Kidney tubule cell (primary cell): ENCODE data around the gene MTG1.
"Not testable (repeated sequence)": the region's sequence is repeated elsewhere in the genome, so short reads cannot be mapped to it uniquely, and the experiment has no call there.

ENCODE experiments used
- DNase-seq: peaks from one replicate; pipeline ENCODE4 v3.0.0-alpha.2; 2018; ENCODE audit warnings: low spot score

Gene MTG1

DNA sequence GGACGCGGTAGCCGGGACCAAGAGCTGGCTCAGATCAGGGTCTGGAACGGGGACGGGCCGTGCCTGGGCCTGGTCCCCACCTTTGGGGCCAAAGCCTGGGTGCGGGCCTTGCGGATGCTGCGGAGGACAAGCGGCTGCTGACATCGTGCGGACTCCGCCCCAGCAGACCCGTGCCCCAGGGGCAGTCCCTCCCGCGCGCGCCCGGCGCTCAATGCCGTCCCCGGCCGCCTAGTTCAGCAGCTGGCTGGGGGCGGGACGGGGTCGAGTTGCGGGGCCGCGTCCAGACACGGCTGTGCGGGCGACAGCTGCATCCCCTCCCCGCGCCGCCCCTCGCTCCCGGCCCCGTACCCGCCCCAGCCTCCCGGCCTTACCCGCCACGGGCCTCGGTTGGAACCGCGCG is 30.1 kb downstream of the MTG1 start:
- not testable (repeated sequence) for DNase-seq

DNA sequence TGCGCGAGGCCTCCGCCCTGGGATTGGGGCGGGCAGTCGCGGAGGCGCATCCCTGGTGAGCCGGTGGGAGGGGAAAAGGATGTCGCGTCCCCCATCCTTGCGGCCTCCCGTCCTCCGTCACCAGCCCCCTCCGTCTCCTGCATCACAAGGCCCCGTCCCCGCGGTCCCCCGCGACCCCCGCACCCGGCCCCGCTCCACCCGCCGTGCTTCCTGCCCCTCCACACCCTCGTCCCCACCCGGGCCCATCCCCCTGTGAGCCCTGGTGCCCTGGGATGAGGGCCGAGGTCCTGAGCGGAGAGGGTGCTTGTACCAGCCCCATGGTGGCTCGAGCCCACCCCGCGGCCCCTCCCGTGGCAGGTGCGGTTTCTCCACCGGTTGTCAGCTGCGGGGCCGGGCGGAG is 30.6 kb downstream of the MTG1 start, which contains the start of gene SPRN:
Gene SPRN (minus strand): TSS at position 25 of the 400 bp plus-strand sequence. CDS start 944 bp downstream, outside the sequence.
- DNase-seq: not testable (repeated sequence)

DNA sequence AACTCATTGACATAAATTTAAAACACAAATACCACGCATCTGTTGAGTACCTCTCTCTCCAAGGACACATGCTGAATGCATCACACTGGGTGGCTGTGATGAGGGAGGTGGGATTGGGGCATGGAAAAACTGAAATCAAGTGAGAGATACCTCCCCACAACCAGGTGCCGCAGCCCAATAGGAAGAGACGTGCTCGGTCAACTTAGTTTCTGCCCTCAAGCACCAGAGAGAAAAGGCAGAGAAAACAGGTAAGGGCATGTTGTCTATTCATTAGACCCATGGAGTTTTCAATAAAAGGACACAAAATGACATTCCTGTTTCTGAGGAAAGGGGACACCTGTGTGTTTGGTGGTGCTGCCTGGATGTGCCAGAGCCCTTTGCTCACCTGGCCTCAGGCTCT is 35.6 kb downstream of the MTG1 start:
- DNase-seq: not testable (repeated sequence)

DNA sequence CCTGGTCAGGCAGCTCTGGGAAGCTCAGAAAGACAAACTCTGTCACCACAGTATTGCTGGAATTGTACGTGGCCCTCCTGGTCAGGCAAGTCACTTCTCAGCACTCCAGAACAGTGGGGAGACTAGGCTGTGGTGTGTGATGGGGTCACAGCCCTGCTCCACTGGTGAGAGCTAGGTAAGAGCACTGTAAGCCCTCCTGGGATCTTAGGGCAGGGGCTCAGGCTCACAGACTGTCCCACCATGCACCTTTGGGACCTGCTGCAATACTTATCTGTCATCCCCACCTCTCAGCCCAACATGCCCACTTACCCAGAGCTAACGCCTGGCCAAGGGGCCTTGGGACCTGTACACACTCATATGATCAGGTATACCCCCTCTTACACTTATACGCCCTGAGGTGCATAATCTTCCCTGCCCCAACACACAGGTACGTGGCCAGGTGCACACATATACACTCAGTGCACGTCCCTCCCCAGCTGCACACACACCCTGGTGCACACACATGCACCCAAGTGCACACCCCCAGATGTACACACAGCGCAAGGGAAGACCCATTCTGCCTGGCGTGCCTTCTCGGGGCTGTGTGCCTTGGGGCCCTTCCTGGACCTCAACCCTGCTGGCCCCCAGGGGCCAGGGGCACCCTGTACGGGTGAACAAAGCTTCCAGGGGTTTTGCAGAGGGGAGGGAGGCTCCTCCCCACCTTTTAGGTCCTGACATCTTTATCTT is 38.1 kb downstream of the MTG1 start:
- not testable (repeated sequence) for DNase-seq

DNA sequence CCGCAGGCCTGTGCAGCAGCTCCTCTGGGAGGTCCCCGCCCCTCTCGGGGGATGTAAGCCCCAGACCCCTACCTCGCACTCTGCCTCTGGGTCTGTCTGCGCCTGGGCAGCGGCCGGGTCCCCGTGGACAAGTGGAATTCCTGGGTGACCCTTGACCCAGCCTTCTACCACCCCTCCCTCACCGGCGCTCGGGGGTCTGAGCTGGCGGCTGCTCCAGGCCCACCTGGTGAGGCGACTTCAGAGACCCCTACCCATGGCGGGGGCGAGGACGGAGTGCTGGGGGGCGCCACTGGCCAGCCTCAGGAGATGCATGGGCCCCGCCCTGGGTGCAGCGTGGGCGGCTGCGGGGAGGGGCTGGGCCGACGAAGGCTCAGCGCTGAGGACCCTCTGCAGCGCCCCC is 38.8 kb downstream of the MTG1 start:
- DNase-seq: not testable (repeated sequence)

DNA sequence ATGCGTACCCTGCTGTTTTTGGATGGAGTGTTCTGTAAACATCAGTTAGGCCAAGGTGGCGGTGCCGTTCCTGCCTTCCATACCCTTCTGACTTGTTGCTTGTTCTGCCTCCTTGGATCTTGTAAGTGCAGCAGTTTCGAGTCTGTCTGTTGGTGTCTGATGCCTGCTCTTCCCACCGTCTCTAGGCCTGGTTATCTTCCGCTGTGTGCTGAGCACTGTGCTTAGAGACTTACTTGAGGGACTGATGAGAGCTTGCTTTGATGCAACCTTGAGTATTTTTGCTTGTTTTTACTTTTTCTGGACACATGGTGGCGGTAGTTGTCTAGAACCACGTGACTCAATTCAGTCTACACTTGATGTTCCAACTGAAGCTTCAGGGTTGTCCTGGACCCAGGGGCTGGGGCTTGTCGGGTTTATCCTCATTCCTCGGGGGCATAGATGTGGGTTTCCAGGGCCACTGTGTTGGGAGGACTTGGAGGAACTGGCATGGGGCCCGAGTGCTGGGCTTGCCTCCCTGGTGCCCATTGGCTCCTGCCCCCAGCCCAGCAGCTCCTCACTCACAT is 44.8 kb downstream of the MTG1 start:
- peak; percentile 34 for DNase-seq

DNA sequence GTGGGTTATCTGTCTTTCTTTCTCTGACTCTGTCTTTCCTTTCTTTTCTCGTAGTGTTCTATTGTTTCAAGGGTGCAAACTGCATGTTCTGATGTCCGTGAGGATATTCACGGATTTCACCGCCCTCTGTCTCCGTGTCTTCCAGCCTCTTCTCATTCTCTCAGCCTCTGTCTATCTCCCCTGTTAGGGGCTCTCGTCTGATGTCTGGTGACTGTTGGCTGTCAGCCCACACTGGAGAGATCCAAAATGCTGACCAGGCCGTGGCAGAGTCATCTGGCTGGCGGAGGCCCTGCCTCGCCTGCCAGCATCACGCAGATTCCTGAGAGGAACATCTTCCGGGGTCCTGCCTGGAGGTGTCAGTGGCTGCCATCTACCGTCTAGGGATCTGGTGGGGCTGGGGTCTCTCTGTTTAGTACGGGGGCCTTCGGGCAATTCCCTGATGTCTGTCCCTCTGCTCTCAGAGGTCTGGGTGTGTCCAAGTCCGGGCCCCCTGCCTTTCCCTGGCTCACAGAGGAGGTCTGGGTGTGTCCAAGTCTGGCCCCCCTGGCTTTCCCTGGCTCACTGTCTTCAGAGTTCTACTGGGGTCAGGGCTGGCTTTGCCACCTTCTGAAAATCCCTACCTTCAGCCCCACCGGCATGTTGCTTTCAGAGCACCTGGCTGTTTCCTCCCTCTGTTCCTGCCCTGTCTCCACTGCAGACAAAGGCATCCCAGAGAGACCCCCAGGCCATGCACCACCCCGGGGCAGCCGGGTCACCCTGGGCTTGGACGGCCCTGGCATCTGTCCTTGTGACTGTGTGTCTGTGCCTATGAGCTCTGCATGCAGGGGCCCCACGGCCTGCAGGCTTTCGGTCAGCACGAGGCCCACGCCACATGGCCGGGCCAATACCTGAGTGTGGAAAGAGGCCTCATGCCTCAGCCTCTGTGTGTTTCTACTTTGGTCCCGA is 45.8 kb downstream of the MTG1 start:
- no peak for DNase-seq

DNA sequence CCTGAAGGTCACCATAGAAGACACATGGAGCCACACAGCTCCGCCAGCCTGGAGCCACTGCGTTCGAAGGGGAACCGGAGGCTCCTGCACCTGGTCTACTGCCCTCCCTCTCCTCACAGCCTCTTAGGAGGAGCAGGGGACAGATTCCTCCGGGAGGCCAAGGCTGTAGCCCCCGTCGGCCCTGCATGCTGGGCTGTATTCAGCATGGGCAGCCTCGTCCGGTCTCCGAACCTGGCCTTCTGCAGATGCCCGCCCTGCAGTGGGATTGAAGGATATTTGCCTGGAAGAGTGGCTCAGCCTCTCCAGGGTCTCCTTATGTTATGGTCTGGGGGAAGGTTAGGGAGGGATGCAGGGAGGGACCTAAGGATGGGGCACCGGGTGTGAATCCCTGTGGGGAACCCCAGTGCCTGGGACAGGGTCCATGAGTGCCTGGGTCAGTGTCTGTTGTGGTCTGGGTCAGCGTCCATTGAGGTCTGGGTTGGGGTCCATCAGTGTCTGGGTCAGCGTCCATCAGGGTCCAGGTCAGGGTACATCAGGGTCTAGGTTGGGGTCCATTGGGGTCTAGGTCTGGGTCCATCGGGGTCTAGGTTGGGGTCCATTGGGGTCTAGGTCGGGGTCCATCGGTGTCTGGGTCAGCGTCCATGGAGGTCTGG is 46.8 kb downstream of the MTG1 start:
- DNase-seq: no peak

DNA sequence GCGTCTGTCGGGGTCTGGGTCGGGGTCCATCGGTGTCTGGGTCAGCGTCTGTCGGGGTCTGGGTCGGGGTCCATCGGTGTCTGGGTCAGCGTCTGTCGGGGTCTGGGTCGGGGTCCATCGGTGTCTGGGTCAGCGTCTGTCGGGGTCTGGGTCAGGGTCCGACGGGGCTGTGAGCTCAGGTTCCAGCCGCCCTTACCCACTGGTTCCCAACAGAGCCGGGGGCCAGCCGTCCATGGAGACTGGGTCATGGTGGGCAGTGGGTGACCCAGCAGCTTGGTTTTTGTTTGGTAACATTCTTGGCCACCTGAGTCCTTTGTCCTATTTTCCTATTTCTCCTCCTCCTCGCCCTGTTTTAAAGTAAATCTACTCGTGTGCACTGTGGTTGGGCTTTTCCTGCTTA is 47.4 kb downstream of the MTG1 start:
- not testable (repeated sequence) for DNase-seq

DNA sequence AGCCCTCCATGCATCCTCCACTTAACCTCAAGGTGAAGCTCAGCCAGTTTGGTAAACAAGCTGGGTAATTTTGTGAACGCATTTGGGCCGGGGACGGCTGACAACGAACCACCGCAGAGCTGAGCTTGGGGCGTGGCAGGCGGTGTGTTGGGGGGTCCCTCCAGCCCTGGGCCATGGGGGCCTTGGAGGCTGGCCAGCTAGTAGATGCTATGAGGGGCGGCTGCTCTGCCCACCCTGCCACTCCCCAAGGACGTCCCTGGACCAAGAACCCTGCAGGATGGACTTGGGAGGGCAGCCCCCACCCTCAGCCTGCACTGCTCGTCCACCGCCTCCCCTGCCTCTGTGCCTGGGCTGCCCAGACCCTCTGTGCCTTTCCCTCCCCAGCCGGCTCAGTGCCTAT is 47.8 kb downstream of the MTG1 start:
- DNase-seq: no peak

DNA sequence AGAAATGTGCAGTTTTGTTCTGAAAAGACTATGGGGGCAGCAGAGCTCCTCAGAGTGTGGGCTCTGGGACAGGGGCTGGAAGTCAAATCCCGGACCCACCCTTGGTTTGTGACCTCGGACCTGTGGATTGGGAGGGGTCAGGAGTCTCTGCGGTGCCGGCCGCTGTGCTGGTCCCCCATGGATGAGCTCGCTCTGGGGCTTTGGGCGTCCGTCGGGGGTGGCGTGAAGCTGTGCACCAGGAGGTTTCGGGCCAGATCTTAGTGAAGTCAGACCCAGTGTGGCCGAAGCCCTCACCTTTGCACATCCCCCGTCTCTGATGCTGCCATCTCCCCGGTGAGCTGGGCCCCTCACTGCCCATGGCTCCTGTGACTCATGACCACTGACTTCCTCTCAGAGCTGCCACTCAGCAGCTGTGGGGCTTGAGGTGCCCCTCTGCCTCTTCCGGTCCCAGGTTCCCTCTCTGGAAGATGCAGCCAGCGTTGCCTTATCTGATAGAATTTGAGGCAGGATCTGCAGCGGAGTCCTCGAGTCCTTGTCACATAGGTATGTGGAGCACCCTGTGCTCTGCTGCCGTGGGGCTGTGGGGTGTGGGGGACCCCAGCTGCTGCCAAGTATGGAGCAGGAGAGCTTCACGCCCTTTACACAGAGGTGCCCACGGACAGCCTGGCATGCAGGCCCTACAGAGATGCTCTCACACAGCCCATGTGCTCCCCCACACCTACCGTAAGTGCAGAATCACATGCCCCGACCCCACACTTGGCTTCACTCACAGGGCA is 48.4 kb downstream of the MTG1 start:
- no peak for DNase-seq

DNA sequence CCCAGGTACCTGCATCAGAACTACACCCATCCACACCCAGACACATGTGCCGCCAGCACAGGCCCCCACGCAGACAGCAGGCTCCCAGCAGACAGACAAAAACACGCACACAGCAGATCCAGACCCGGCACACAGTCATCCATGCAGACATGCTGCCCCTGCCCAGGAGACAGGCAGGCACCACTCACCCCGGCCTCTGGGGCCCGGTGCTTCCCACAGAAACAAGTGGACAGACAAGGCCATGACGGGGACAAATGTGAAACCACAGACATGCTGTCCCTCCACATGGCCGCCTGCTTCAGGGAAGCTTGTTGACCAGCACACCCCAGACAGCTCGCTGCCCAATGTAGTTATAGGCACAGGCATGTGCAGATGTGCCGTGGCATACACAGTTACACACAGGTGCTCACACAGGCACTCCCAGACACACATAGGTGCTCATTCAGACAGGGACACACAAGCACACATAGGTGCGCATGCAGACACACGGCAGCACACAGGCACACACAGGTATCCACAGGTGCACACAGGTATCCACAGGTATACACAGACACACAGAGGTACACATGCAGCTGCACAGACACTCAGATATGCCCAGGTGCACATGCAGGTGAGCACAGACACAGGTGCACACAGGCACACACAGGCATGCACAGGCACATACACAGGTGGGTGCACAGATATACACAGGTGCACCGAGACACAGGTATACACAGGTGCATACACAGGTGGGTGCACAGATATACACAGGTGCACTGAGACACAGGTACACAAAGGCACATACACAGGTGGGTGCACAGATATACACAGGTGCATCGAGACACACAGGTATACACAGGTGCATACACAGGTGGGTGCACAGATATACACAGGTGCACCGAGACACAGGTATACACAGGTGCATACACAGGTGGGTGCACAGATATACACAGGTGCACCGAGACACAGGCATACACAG is 49.3 kb downstream of the MTG1 start:
- DNase-seq: no peak

DNA sequence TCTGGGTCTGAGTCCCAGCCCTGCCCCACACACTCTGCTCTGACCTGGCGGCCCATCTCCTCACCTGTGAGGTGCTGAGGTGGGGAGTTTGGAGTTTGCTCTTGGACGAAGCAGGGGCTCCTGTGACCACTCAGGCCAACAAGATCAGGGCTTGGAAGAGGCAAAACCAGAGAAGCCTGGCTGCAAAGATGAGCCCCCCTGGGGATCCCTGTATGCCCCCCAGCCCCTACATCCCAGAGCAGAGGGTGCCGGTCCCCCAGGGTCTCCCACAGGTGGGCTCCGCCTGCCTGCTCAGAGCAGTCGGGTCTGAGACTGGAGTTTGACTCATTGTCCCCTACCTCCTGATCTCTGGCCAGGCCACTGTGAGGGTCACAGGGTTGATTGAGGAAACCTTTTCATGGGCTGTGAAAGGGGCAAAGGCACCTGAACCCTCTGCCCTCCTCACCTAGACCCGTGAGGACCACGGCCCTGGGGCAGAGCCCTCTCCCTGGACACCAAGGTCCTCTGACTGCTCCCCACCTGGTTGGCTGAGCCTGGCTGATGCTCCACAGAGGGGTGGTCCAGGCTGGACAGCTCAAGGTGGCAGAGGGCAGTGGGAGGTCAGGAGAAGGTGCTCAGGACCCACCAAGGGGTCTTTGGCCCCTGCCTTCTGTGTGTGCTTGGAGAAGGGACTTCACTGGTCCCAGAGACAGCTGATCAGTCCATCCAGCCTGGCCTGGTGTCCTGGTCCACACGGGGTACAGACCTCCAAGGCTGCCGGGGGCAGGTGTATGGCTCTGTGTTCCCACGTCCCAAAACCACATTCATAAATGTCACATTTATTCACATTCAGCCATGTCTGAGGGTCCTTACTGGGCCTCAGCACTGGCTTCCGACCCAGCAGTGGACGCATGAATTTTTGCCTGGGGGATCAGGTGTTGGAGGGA is 50.6 kb downstream of the MTG1 start:
- no peak for DNase-seq

DNA sequence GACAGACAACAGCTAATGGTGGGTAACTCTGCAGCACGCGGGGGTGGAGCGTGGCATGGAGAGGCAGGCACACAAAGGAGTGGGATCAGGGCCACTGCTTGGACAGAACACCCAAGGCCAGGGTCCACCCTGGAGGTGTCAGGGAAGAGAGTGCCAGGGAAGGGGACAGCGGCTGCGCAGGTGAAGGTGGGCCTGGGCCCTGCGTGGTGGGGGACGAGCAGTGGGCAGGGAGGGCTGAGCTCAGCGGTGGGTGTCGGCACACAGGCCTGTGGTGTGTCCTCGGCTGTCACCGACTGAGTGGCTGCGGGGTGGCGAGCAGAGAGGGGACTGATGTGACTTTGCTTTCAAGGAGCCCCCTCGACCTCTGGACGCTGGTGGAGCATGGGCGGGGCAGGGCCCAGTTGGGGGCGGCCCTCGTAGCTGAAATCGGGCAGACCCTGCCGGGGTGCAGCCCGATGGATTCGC is 51.3 kb downstream of the MTG1 start:
- no peak for DNase-seq

DNA sequence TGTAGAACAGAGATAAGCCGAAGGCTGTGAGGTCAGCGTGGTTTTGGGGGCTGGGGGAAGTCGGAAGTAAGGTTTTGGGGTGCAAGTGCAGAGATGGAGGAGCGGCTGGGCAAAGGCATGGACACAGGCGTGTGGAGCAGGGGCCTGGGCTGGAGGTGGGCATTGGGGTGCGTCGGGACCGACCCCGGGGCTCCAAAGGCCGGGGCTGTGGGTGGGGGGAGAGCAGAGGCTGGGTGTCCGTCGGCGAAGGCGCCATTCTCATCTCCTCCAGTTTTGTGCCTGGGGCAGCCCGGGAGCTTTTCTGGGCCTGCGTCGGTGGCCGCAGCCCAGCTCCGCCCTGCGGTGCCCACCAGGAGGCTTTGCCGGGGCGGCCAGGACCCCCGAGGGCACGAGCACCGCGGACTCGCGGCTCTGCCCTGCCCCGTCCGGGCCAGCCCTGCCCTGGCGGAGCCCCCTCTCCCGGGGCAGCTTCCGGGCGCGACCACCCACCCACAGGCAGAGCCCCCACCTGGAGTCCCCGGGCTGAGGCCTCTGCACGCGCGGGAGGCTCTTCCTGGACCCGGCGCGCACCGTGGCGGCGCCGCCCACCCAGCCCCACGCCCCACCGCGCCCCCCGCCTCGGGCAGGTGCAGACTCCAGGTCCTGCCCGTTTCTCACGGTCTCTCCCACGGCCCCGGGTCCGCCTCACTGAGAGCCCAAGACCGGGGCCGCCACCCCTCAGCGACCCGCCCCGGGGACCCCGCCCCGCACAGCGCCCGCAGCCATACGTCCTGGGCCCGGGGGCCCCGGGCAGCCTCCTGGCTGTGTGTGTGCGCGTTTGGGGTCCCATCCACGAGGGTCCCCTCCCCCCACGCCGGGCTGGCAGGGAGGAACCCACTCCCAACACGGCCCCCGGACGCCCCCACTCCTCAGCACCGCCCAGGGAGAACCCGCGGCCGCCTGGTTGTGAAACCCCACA is 52.1 kb downstream of the MTG1 start:
- no peak for DNase-seq

DNA sequence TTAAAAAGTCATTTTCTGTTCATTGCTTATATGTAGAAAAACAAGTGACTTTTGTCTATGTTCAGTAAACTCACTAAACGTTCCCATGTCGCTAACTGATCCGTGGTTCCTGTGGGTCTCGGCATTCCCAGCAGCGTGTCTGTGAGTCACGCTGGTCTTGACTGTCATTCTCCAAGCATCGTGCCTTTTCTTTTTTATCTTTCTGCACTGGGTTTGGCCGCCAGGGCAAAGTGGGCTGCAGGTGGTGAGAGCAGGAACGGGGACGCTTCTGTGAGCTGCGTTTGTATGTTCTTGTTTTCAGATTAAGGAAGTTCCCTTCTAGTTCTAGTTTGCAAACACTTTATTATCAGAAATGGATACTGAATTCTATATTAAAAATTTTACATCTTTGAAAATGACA is 53.0 kb downstream of the MTG1 start:
- DNase-seq: no peak

DNA sequence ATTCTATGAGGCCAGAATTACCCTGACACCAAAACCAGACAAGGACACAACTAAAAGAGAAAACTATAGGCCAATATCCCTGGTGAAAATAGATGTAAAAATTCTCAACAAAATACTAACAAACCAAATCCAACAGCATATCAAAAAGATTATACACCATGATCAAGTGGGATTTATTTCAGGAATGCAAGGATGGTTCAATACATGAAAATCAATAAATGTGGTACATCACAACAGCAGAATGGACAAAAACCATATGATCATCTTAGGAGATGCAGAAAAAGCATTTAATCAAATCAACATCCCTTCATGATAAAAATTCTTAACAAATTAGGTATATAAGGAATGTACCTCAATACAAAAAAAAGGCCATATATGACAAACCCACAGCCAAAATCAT is 54.2 kb downstream of the MTG1 start:
- DNase-seq: no peak

DNA sequence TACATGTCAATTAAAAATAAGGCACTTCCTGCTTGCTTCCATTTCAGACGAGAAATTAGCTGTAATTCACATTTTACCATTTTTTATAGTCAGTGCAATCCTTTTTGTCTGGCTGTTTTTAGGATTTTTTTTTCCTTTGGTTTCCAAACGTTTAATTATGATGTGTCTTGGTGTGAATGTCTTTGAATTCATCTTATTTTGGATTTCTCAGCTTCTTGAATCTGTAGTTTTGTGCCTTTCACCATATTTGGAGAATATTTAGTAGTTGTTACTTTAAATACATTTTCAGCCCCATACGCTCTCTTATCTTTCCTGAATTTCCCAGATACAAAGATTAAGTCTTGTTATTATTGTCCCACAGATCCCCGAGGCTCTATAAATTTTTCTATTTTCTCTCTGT is 57.4 kb downstream of the MTG1 start:
- DNase-seq: no peak
